ENCODE results near the gene LILRB3.
"Not testable (repeated sequence)": the region's sequence is repeated elsewhere in the genome, so short reads cannot be mapped to it uniquely, and the experiment has no call there.

The LILRB3 gene

GRCh38 chr19:54209058-54209810 is 13.6 kb downstream of the LILRB3 start:
- DNase-seq, result peak; percentile 84

- DNase-seq, result peak; percentile 86
Observed at GRCh38 chr19:54208784-54209057, 14.1 kb downstream of the LILRB3 start.

GRCh38 chr19:54207983-54208783 is 14.6 kb downstream of the LILRB3 start:
- DNase-seq, result peak; percentile 84

- DNase-seq, result no peak
Observed at GRCh38 chr19:54207676-54207982, 15.2 kb downstream of the LILRB3 start.

GRCh38 chr19:54207193-54207592 is 15.6 kb downstream of the LILRB3 start:
- peak; percentile 72 for DNase-seq

- peak; percentile 71 for DNase-seq
Observed at GRCh38 chr19:54206831-54207177, 16.0 kb downstream of the LILRB3 start.

- no peak for DNase-seq
Observed at GRCh38 chr19:54206030-54206830, 16.6 kb downstream of the LILRB3 start.

GRCh38 chr19:54204767-54205468 is 17.9 kb downstream of the LILRB3 start:
- no peak for DNase-seq

- no peak for DNase-seq
Observed at GRCh38 chr19:54203151-54203611, 19.6 kb downstream of the LILRB3 start.

- no peak for DNase-seq
Observed at GRCh38 chr19:54201980-54202379, 20.8 kb downstream of the LILRB3 start.

- peak; percentile 71 for DNase-seq
Observed at GRCh38 chr19:54201172-54201701, 21.6 kb downstream of the LILRB3 start.

GRCh38 chr19:54199401-54199800 is 23.4 kb downstream of the LILRB3 start:
- no peak for DNase-seq

- DNase-seq, result no peak
Observed at GRCh38 chr19:54197121-54197520, 25.7 kb downstream of the LILRB3 start.

GRCh38 chr19:54196536-54196935 is 26.3 kb downstream of the LILRB3 start:
- DNase-seq, result no peak

- DNase-seq, result not testable (repeated sequence)
Observed at GRCh38 chr19:54194463-54194862, 28.3 kb downstream of the LILRB3 start.

GRCh38 chr19:54193011-54193410 is 29.8 kb downstream of the LILRB3 start:
- DNase-seq, result no peak

- no peak for DNase-seq
Observed at GRCh38 chr19:54191811-54192453, 30.9 kb downstream of the LILRB3 start.

- DNase-seq, result peak; percentile 94
Observed at GRCh38 chr19:54191011-54191810, 31.6 kb downstream of the LILRB3 start, which contains the start of gene TSEN34. Gene TSEN34, plus strand, starts transcription at chr19:54191308. Its CDS starts 57 bp downstream, at chr19:54191365.

- peak; percentile 99 for DNase-seq
Observed at GRCh38 chr19:54190503-54191010, 32.2 kb downstream of the LILRB3 start.

GRCh38 chr19:54189735-54190502 is 32.9 kb downstream of the LILRB3 start:
- peak; percentile 98 for DNase-seq
